Glutamatergic neuron (in vitro differentiated cells): ENCODE results near the gene SSX2IP. TPM values are rescaled to one million over a fixed set of nuclear protein-coding genes. Genes with fewer than 3 reads are reported as not detected.
"Not testable (repeated sequence)": the region's sequence is repeated elsewhere in the genome, so short reads cannot be mapped to it uniquely, and the experiment has no call there.

Experiments
- DNase-seq: peaks from one replicate; pipeline ENCODE4 v3.0.0; 2022
- H3K27ac Mint-ChIP-seq: one replicate; pipeline ENCODE4 v1.8.0; 2020; ENCODE audit warnings: mild to moderate bottlenecking, mixed read lengths, inconsistent platforms; ENCODE audit not compliant: unreplicated experiment
- H3K27me3 Mint-ChIP-seq: one replicate; pipeline ENCODE4 v1.8.0; 2020; ENCODE audit warnings: mild to moderate bottlenecking, moderate library complexity, mixed read lengths, inconsistent platforms; ENCODE audit not compliant: unreplicated experiment
- H3K36me3 Mint-ChIP-seq: one replicate; pipeline ENCODE4 v1.8.0; 2020; ENCODE audit warnings: mild to moderate bottlenecking, mixed read lengths, inconsistent platforms; ENCODE audit not compliant: unreplicated experiment
- H3K4me1 Mint-ChIP-seq: one replicate; pipeline ENCODE4 v1.8.0; 2020; ENCODE audit warnings: mild to moderate bottlenecking, low read depth, mixed read lengths, inconsistent platforms; ENCODE audit not compliant: unreplicated experiment
- H3K4me3 Mint-ChIP-seq: one replicate; pipeline ENCODE4 v1.8.0; 2020; ENCODE audit warnings: mild to moderate bottlenecking, mixed read lengths, inconsistent platforms; ENCODE audit not compliant: unreplicated experiment
- H3K9me3 Mint-ChIP-seq: one replicate; pipeline ENCODE4 v1.8.0; 2020; ENCODE audit warnings: mild to moderate bottlenecking, moderate library complexity, mixed read lengths, inconsistent platforms; ENCODE audit not compliant: unreplicated experiment
- total RNA-seq: library from RNA; stranded (reverse); fragmentation: NEBNext Ultra II Directional; extraction: Animal tissue kit (Norgen Biotek cat#: 25700); gene quantifications from one replicate; pipeline ENCODE4 v1.2.1, GENCODE V29; 2021; ENCODE audit not compliant: unreplicated experiment
- TF ChIP-seq, protein P1 (sequence below): fragments of 200-600 bp; sonication (generic); IDR thresholded peaks from one replicate; pipeline ENCODE4 v1.5.0; 2021; ENCODE audit not compliant: partially characterized antibody, unreplicated experiment

Gene SSX2IP
- total RNA-seq, 1 donor from 2014 or later, result 16.0 TPM

- H3K4me1 Mint-ChIP-seq, result no peaks in the 10 kb centered on the region
- no peaks in the 10 kb centered on the region for H3K9me3 Mint-ChIP-seq
- DNase-seq, result no peak
- H3K27me3 Mint-ChIP-seq, result no peaks in the 10 kb centered on the region
- TF ChIP-seq, protein P1, sequence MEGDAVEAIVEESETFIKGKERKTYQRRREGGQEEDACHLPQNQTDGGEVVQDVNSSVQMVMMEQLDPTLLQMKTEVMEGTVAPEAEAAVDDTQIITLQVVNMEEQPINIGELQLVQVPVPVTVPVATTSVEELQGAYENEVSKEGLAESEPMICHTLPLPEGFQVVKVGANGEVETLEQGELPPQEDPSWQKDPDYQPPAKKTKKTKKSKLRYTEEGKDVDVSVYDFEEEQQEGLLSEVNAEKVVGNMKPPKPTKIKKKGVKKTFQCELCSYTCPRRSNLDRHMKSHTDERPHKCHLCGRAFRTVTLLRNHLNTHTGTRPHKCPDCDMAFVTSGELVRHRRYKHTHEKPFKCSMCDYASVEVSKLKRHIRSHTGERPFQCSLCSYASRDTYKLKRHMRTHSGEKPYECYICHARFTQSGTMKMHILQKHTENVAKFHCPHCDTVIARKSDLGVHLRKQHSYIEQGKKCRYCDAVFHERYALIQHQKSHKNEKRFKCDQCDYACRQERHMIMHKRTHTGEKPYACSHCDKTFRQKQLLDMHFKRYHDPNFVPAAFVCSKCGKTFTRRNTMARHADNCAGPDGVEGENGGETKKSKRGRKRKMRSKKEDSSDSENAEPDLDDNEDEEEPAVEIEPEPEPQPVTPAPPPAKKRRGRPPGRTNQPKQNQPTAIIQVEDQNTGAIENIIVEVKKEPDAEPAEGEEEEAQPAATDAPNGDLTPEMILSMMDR, result no peak
- H3K27ac Mint-ChIP-seq, result no peak overlapping the region
- no peak overlapping the region for H3K4me3 Mint-ChIP-seq
- no peaks in the 10 kb centered on the region for H3K36me3 Mint-ChIP-seq
Measured at GRCh38 chr1:84665703-84666317, 24.5 kb downstream of the SSX2IP start.

DNA sequence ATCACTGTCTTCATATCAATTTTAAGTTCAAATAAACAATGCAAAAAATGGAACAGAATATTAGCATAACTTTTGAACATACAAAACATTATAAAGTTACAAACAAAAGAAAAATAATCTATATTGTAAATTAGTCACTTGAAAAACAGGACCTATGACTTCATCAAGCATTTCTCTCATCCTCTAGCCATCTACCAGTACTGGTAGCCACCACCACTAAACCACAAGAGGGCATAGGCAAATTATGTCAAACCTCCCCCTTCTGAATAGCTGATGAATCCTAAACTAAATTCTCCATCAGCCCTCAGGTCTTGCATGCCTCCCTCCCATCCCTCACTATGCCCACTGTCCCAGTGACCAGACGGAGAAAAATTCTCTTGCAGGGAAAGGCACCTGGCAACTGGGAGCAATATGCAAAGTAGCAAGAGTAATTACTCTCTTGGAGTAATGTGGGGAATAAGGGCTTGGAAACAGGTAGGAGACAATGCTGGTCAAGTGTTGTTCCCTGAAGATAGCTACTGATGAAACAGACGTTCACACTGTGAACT lies 37.1 kb downstream of the SSX2IP start:
- H3K4me3 Mint-ChIP-seq, result no peak overlapping the region
- H3K4me1 Mint-ChIP-seq, result no peaks in the 10 kb centered on the region
- H3K27ac Mint-ChIP-seq, result no peak overlapping the region
- no peaks in the 10 kb centered on the region for H3K9me3 Mint-ChIP-seq
- H3K36me3 Mint-ChIP-seq, result no peaks in the 10 kb centered on the region
- no peak for DNase-seq
- H3K27me3 Mint-ChIP-seq, result no peaks in the 10 kb centered on the region
- TF ChIP-seq, protein P1, result no peak

- H3K4me3 Mint-ChIP-seq, result no peak overlapping the region
- DNase-seq, result no peak
- H3K27me3 Mint-ChIP-seq, result no peaks in the 10 kb centered on the region
- H3K9me3 Mint-ChIP-seq, result no peaks in the 10 kb centered on the region
- no peak overlapping the region for H3K27ac Mint-ChIP-seq
- TF ChIP-seq, protein P1, result no peak
- peaks cover 6% of the 10 kb centered on the region for H3K4me1 Mint-ChIP-seq
- H3K36me3 Mint-ChIP-seq, result no peaks in the 10 kb centered on the region
Measured at GRCh38 chr1:84644472-84644871, 45.8 kb downstream of the SSX2IP start.

DNA sequence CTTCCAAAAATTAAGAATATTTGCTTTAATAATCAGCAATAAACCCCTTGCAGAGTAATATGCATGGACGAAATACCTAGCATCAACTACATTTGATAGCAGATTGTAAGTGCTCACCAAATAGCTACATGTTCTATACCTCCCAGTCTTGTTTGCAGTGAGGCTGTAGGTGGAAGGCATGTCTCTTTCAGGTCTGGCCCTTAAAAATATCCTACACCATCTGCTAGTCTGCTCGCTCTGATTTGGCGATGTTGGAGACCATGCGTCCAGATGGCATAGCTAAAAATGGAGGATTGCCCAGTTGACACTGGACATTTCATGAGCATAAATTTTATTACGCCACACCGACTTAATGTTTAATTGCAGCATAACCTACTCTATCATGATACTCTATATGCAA lies 47.1 kb downstream of the SSX2IP start:
- Mint-ChIP-seq H3K9me3 (no peaks in the 10 kb centered on the region), H3K4me3 (no peak overlapping the region), H3K27me3 (no peaks in the 10 kb centered on the region), H3K27ac (no peak overlapping the region), H3K4me1 (peaks cover 6% of the 10 kb centered on the region), H3K36me3 (no peaks in the 10 kb centered on the region)
- DNase-seq, result no peak
- TF ChIP-seq, protein P1, result no peak

- no peak overlapping the region for H3K27ac Mint-ChIP-seq
Measured at GRCh38 chr1:84642774-84643173, 47.5 kb downstream of the SSX2IP start.

GRCh38 chr1:84639731-84640130 lies 50.5 kb downstream of the SSX2IP start:
- H3K36me3 Mint-ChIP-seq, H3K9me3 Mint-ChIP-seq, H3K27ac Mint-ChIP-seq, H3K27me3 Mint-ChIP-seq, H3K4me1 Mint-ChIP-seq, DNase-seq, H3K4me3 Mint-ChIP-seq: not testable (repeated sequence)

More at GRCh38 chr1:84642774-84643173, 47.5 kb downstream of the SSX2IP start:
- Mint-ChIP-seq H3K36me3 (no peaks in the 10 kb centered on the region), H3K4me3 (no peak overlapping the region), H3K4me1 (peaks cover 6% of the 10 kb centered on the region), H3K9me3 (peaks cover 2% of the 10 kb centered on the region), H3K27me3 (no peaks in the 10 kb centered on the region)
- no peak for DNase-seq
- TF ChIP-seq, protein P1, result no peak
